K562 (cell line): ENCODE measurements around the gene RRM2. TPM values are rescaled to one million over a fixed set of nuclear protein-coding genes. Genes with fewer than 3 reads are reported as not detected.

Experiments
- BHLHE40 ChIP-seq: IDR thresholded peaks from 2 replicates; pipeline ENCODE4 v1.6.1; 2011; ENCODE audit warnings: low read length, improper control_type of control experiment
- CBX8 ChIP-seq: fragments of 200-600 bp; sonication (generic); IDR thresholded peaks from 2 replicates; pipeline ENCODE4 v1.6.1; 2012; ENCODE audit warnings: borderline replicate concordance, mixed run types, low read depth, mild to moderate bottlenecking, moderate library complexity, mixed read lengths, low read length, control low read depth, inconsistent platforms; ENCODE audit not compliant: poor library complexity, severe bottlenecking; ENCODE audit errors: extremely low read depth
- ESRRA ChIP-seq: fragments of 450-650 bp; IDR thresholded peaks from 2 replicates; pipeline ENCODE4 v1.6.1; 2014; ENCODE audit warnings: low read depth, mild to moderate bottlenecking, moderate library complexity, borderline replicate concordance
- ETS1 ChIP-seq: conservative IDR thresholded peaks from 2 replicates; pipeline ENCODE4 v1.6.1; 2011; ENCODE audit warnings: low read depth, mild to moderate bottlenecking, low read length; ENCODE audit not compliant: control insufficient read depth
- ETV6 ChIP-seq, 3 experiments: fragments of 150-350 bp in 1 of 3; sonication (generic) in 1 of 3; formaldehyde crosslinking in 1 of 3; IDR thresholded peaks; 2 replicates each; pipeline versions ENCODE4 v1.6.1 to v1.8.0; 2014 to 2022; ENCODE audit warnings: borderline replicate concordance in 2 of 3, low read depth in 2 of 3, antibody characterized with exemption in 1 of 3, low read length in 1 of 3, mild to moderate bottlenecking in 1 of 3, missing genetic modification reagents in 1 of 3
- GTF2B ChIP-seq: IDR thresholded peaks from 2 replicates; pipeline ENCODE4 v1.6.1; 2011; ENCODE audit not compliant: insufficient read length; ENCODE audit errors: extremely low read depth
- JUND ChIP-seq, 2 experiments: IDR thresholded peaks; 2 replicates in 1 of 2; 3 replicates in 1 of 2; pipeline ENCODE4 v1.6.1; 2011; ENCODE audit warnings: borderline replicate concordance in 2 of 2, low read depth in 2 of 2, low read length in 2 of 2, improper control_type of control experiment in 1 of 2, missing biosample characterization in 1 of 2, missing genetic modification characterization in 1 of 2, missing genetic modification reagents in 1 of 2
- MTA2 ChIP-seq: fragments of 450-650 bp; IDR thresholded peaks from 2 replicates; pipeline ENCODE4 v1.6.1; 2016; ENCODE audit warnings: low read depth
- NR0B1 ChIP-seq: fragments of 450-650 bp; IDR thresholded peaks from one replicate; pipeline ENCODE4 v1.6.1; 2018; ENCODE audit warnings: mild to moderate bottlenecking, moderate library complexity; ENCODE audit not compliant: partially characterized antibody
- NR1H2 ChIP-seq: sonication (generic); formaldehyde crosslinking; IDR thresholded peaks from 2 replicates; pipeline ENCODE4 v1.4.0; 2020; ENCODE audit warnings: mild to moderate bottlenecking, missing genetic modification reagents
- PCBP2 ChIP-seq: fragments of 200-400 bp; formaldehyde crosslinking; IDR thresholded peaks from 2 replicates; pipeline ENCODE4 v1.6.1; 2018; ENCODE audit warnings: low read length, low read depth, mild to moderate bottlenecking, moderate library complexity; ENCODE audit not compliant: poor library complexity, severe bottlenecking
- PHF8 ChIP-seq: fragments of 200-600 bp; sonication (generic); IDR thresholded peaks from 2 replicates; pipeline ENCODE4 v1.6.1; 2012; ENCODE audit warnings: mixed run types, mild to moderate bottlenecking, inconsistent platforms, low read length, moderate library complexity, borderline replicate concordance
- RBM25 ChIP-seq: fragments of 200-400 bp; formaldehyde crosslinking; IDR thresholded peaks from 2 replicates; pipeline ENCODE4 v1.6.1; 2018; ENCODE audit warnings: low read length, low read depth, moderate library complexity; ENCODE audit not compliant: severe bottlenecking
- RBM39 ChIP-seq: fragments of 200-400 bp; formaldehyde crosslinking; optimal IDR thresholded peaks from 2 replicates; pipeline ENCODE3; 2018; ENCODE audit warnings: low read depth, low read length
- SP1 ChIP-seq: sonication (generic); formaldehyde crosslinking; IDR thresholded peaks from 2 replicates; pipeline ENCODE4 v1.8.1; 2022; ENCODE audit warnings: mild to moderate bottlenecking, missing genetic modification reagents
- TRIM24 ChIP-seq, 2 experiments: fragments of 450-650 bp; IDR thresholded peaks; 2 replicates each; pipeline ENCODE4 v1.6.1; 2016
- ZNF280A ChIP-seq: fragments of 450-650 bp; IDR thresholded peaks from 2 replicates; pipeline ENCODE4 v1.6.1; 2018; ENCODE audit warnings: mild to moderate bottlenecking, low read depth; ENCODE audit not compliant: partially characterized antibody
- polyA plus RNA-seq, 8 experiments: library from polyadenylated mRNA; depleted of rRNA in 4 of 8; stranded (reverse) in 5 of 8; unstranded in 3 of 8; fragments of >200 nt; fragmentation: Nextera tagmentation in 2 of 8; fragmentation: Illumina TruSeq in 1 of 8; extraction: Ambion mirVana in 2 of 8; extraction: Trizol in 1 of 8; gene quantifications; 2 replicates each; pipeline versions ENCODE4 v1.2.1 to v1.2.3, GENCODE V29; 2011 to 2014; ENCODE audit warnings: inconsistent platforms in 1 of 8, missing spikeins in 1 of 8
- total RNA-seq, 7 experiments: library from RNA; depleted of rRNA in 6 of 7; stranded (reverse); fragments of >200 nt in 6 of 7; fragmentation: Illumina TruSeq in 2 of 7; extraction: Trizol in 2 of 7; gene quantifications; 2 replicates each; pipeline versions ENCODE4 v1.2.1 to v1.2.3, GENCODE V29; 2011 to 2021; ENCODE audit warnings: low replicate concordance in 1 of 7
- TF ChIP-seq, protein P1 (sequence below): fragments of 200-800 bp; sonication (Bioruptor generic); IDR thresholded peaks from 2 replicates; pipeline ENCODE4 v1.6.1; 2017; ENCODE audit warnings: missing genetic modification characterization, missing compliant biosample characterization

The RRM2 gene
- total and polyA plus RNA-seq, 9 of the 15 experiments (the other 6 are each of a cell fraction or from before 2014, with no cell fraction given): 50.1 to 244 (median 128) TPM

DNA sequence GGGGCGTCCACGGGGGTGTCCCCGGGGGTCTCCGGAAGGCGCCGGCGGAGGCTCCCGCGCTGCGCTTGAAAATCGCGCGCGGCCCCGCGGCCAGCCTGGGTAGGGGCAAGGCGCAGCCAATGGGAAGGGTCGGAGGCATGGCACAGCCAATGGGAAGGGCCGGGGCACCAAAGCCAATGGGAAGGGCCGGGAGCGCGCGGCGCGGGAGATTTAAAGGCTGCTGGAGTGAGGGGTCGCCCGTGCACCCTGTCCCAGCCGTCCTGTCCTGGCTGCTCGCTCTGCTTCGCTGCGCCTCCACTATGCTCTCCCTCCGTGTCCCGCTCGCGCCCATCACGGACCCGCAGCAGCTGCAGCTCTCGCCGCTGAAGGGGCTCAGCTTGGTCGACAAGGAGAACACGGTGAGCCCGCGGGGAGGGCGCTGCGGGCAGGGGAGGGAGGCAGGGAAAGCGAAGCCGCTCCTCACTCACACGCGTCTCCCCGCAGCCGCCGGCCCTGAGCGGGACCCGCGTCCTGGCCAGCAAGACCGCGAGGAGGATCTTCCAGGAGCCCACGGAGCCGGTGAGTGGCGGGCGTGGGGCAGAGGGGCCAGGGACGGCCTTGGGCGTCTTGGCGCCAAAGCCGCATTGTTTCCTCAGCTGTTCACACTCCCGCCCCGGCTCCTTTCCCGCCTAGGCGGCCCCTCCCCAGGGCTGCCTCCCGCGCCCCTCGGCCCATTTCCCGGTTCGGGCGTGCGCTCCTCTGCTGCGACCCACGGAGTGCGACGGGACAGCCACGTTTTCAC lies at the start of gene RRM2 (continued):
- TF ChIP-seq GTF2B (peak; percentile 90), NR0B1 (no peak), PCBP2 (peak; percentile 72), RBM39 (peak; percentile 92), ETV6 (IDR thresholded peaks at IDR 0.05; ENCODE audit: borderline replicate concordance in 1 of 2, low read depth in 2 of 2, low read length in 1 of 2) (no peak), ETV6 (CRISPR knock-in tag; IDR thresholded peaks at IDR 0.05; ENCODE audit: borderline replicate concordance) (0 out of 2 replicates have a peak, but pooled peaks have one; percentile 79), ESRRA (no peak), RBM25 (peak; percentile 96), BHLHE40 (peak; percentile 29; the same call in 1 of the 2 replicates), NR1H2 (CRISPR knock-in tag) (0 out of 2 replicates have a peak, but pooled peaks have one; percentile 94), CBX8 (no peak), SP1 (CRISPR knock-in tag) (peak; percentile 83), JUND (IDR thresholded peaks at IDR 0.05; ENCODE audit: borderline replicate concordance, low read depth, low read length) (no peak), JUND (tag; IDR thresholded peaks at IDR 0.05; ENCODE audit: borderline replicate concordance, low read depth, low read length) (peak; percentile 15; the same call in 1 of the 3 replicates), ETS1 (peak; percentile 92), MTA2 (no peak), ZNF280A (no peak), TRIM24 (IDR thresholded peaks at IDR 0.05) (peak; percentile 16 to 36; a peak in 1 of 4 replicates), PHF8 (peak; percentile 74; the same call in 1 of the 2 replicates)
- TF ChIP-seq, protein P1, sequence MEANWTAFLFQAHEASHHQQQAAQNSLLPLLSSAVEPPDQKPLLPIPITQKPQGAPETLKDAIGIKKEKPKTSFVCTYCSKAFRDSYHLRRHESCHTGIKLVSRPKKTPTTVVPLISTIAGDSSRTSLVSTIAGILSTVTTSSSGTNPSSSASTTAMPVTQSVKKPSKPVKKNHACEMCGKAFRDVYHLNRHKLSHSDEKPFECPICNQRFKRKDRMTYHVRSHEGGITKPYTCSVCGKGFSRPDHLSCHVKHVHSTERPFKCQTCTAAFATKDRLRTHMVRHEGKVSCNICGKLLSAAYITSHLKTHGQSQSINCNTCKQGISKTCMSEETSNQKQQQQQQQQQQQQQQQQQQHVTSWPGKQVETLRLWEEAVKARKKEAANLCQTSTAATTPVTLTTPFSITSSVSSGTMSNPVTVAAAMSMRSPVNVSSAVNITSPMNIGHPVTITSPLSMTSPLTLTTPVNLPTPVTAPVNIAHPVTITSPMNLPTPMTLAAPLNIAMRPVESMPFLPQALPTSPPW (CRISPR knock-in tag): peak; percentile 69
